ENCODE measurements around the gene CRACR2A.

Gene CRACR2A

GRCh38 chr12:3568695-3569094, 184.2 kb downstream of the CRACR2A start:
- no peak for DNase-seq (ENCODE audit: extremely low read depth, low read depth)
- TF ChIP-seq CTCF (IDR thresholded peaks at IDR 0.05; ENCODE audit: low read depth, low read length), result no peak

- TF ChIP-seq CTCF (IDR thresholded peaks at IDR 0.05; ENCODE audit: low read depth, low read length), result no peak
- DNase-seq (ENCODE audit: extremely low read depth, low read depth), result no peak
These were observed 186.9 kb downstream of the CRACR2A start for GRCh38 chr12:3565985-3566384.
